SK-N-SH (cell line): ENCODE measurements around the gene SVIL.

Source experiments
- EP300 ChIP-seq, 2 experiments: IDR thresholded peaks; 2 replicates each; pipeline versions ENCODE4 v1.4.0 to v1.6.1; 2012; ENCODE audit warnings: borderline replicate concordance in 1 of 2, low read depth in 1 of 2, low read length in 1 of 2
- SMC3 ChIP-seq: IDR thresholded peaks from 2 replicates; pipeline ENCODE4 v1.6.1; 2012; ENCODE audit warnings: low read depth, low read length, improper control_type of control experiment

GRCh38 chr10:29455095-29455494 lies 179.7 kb downstream of the SVIL start:
- no peak for TF ChIP-seq SMC3
- no peak for TF ChIP-seq EP300 (IDR thresholded peaks at IDR 0.05; ENCODE audit: borderline replicate concordance in 1 of 2, low read depth in 1 of 2, low read length in 1 of 2)
